WI38 (cell line): ENCODE measurements around the gene FXYD1.

Experiments
- H3K4me3 ChIP-seq: 2 replicates; pipeline ENCODE4 v1.5.1; 2011; ENCODE audit warnings: low read depth, mild to moderate bottlenecking, control low read depth, low read length
- CTCF ChIP-seq: IDR thresholded peaks from 2 replicates; pipeline ENCODE4 v1.5.1; 2012; ENCODE audit warnings: low read depth, mild to moderate bottlenecking, control low read depth, low read length

The FXYD1 gene

GRCh38 chr19:35155981-35156672, 17.5 kb downstream of the FXYD1 start:
- TF ChIP-seq CTCF = no peak

GRCh38 chr19:35156673-35157014, 18.0 kb downstream of the FXYD1 start:
- H3K4me3 ChIP-seq = no peak overlapping the region
- no peak for TF ChIP-seq CTCF

More at GRCh38 chr19:35155981-35156672, 17.5 kb downstream of the FXYD1 start:
- peak overlapping the region; percentile 88 for H3K4me3 ChIP-seq

GRCh38 chr19:35157431-35157830, 18.8 kb downstream of the FXYD1 start:
- no peak for TF ChIP-seq CTCF
- no peak overlapping the region for H3K4me3 ChIP-seq

GRCh38 chr19:35159606-35160005, 21.0 kb downstream of the FXYD1 start:
- H3K4me3 ChIP-seq = no peak overlapping the region
- no peak for TF ChIP-seq CTCF

- no peak for TF ChIP-seq CTCF
Measured at GRCh38 chr19:35160629-35161433, 22.2 kb downstream of the FXYD1 start.

GRCh38 chr19:35161434-35161743, 22.8 kb downstream of the FXYD1 start:
- no peak for TF ChIP-seq CTCF
- H3K4me3 ChIP-seq = no peak overlapping the region

More at GRCh38 chr19:35160629-35161433, 22.2 kb downstream of the FXYD1 start:
- H3K4me3 ChIP-seq = no peak overlapping the region
